Fibroblast of lung (primary cell): ENCODE data around the gene ARL4A. TPM values are rescaled to one million over a fixed set of nuclear protein-coding genes. Genes with fewer than 3 reads are reported as not detected.
A peak's percentile ranks its signal among the peaks of the same experiment; 100 is the strongest.

Source experiments
- DNase-seq, 2 donors: peaks; one replicate each; pipeline versions ENCODE4 v3.0.0 to v3.0.0-alpha.2; 2010; ENCODE audit warnings: low read depth in 2 of 2
- H2AFZ ChIP-seq: 2 replicates; pipeline ENCODE4 v1.5.1; 2012; ENCODE audit warnings: low read length, control low read depth, inconsistent platforms
- H3K27ac ChIP-seq: 2 replicates; pipeline ENCODE4 v1.5.1; 2011; ENCODE audit warnings: low read length, control low read depth; ENCODE audit not compliant: insufficient read depth
- H3K27me3 ChIP-seq: 2 replicates; pipeline ENCODE4 v1.5.1; 2011; ENCODE audit warnings: mild to moderate bottlenecking, low read length; ENCODE audit not compliant: control insufficient read depth, insufficient read depth
- H3K36me3 ChIP-seq: 2 replicates; pipeline ENCODE4 v1.5.1; 2011; ENCODE audit warnings: low read length; ENCODE audit not compliant: control insufficient read depth, insufficient read depth
- H3K4me1 ChIP-seq: 2 replicates; pipeline ENCODE4 v1.5.1; 2011; ENCODE audit warnings: low read length; ENCODE audit not compliant: control insufficient read depth, insufficient read depth; ENCODE audit errors: extremely low read depth
- H3K4me2 ChIP-seq: 2 replicates; pipeline ENCODE4 v1.5.1; 2011; ENCODE audit warnings: low read length, control low read depth; ENCODE audit not compliant: insufficient read depth; ENCODE audit errors: extremely low read depth
- H3K4me3 ChIP-seq, 4 experiments: fragments of 200-600 bp in 1 of 4; sonication (generic) in 1 of 4; replicated peaks in 1 of 4; 2 replicates each; pipeline ENCODE4 v1.5.1; 2011 to 2016; ENCODE audit warnings: low read length in 4 of 4, low read depth in 3 of 4, mild to moderate bottlenecking in 3 of 4, control low read depth in 2 of 4, inconsistent platforms in 1 of 4, mixed read lengths in 1 of 4; ENCODE audit not compliant: insufficient read depth in 1 of 4; ENCODE audit errors: control extremely low read depth in 1 of 4
- H3K79me2 ChIP-seq: 2 replicates; pipeline ENCODE4 v1.5.1; 2012; ENCODE audit warnings: mild to moderate bottlenecking, low read length, inconsistent platforms; ENCODE audit not compliant: control insufficient read depth, insufficient read depth
- H3K9ac ChIP-seq: 2 replicates; pipeline ENCODE4 v1.5.1; 2011; ENCODE audit warnings: mild to moderate bottlenecking, low read length, control low read depth; ENCODE audit not compliant: insufficient read depth
- H3K9me3 ChIP-seq: 2 replicates; pipeline ENCODE4 v1.5.1; 2012; ENCODE audit warnings: low read depth, low read length; ENCODE audit not compliant: control insufficient read depth, insufficient read depth
- H4K20me1 ChIP-seq: 2 replicates; pipeline ENCODE4 v1.5.1; 2011; ENCODE audit warnings: low read length; ENCODE audit not compliant: control insufficient read depth, insufficient read depth; ENCODE audit errors: extremely low read depth
- CTCF ChIP-seq, 2 donors: IDR thresholded peaks in 1 of 2; conservative IDR thresholded peaks in 1 of 2; 1 replicate in 1 of 2; 2 replicates in 1 of 2; pipeline ENCODE4 v1.5.1; 2011 to 2012; ENCODE audit warnings: low read length in 2 of 2, control low read depth in 1 of 2, inconsistent platforms in 1 of 2, low read depth in 1 of 2, mild to moderate bottlenecking in 1 of 2
- EZH2 ChIP-seq: IDR thresholded peaks from 2 replicates; pipeline ENCODE4 v1.5.1; 2012; ENCODE audit warnings: low read length, control low read depth, mild to moderate bottlenecking; ENCODE audit errors: missing control alignments
- polyA plus RNA-seq, 2 donors: library from polyadenylated mRNA; depleted of rRNA in 1 of 2; stranded (reverse) in 1 of 2; unstranded in 1 of 2; fragments of >200 nt; gene quantifications; 2 replicates each; pipeline ENCODE4 v1.2.1, GENCODE V29; 2011 to 2012; ENCODE audit warnings: missing spikeins in 1 of 2
- total RNA-seq: library from RNA; depleted of rRNA; stranded (reverse); fragments of >200 nt; gene quantifications from 2 replicates; pipeline ENCODE4 v1.2.1, GENCODE V29; 2014

Gene ARL4A
- total and polyA plus RNA-seq, 2 donors (not counting 1 experiment from before 2014, with no cell fraction given): 11.4 to 37.0 TPM

- DNase-seq: peak; percentile 57 to 59
- peak overlapping the region; percentile 49 for H2AFZ ChIP-seq
- H3K4me3 ChIP-seq: no peak overlapping the region
- H3K27ac ChIP-seq: no peak overlapping the region
- no peaks in the 10 kb centered on the region for H4K20me1 ChIP-seq
- no peak overlapping the region for H3K9ac ChIP-seq
- TF ChIP-seq CTCF (conservative IDR thresholded peaks at IDR 0.05 in 1 of 2, IDR thresholded peaks at IDR 0.05 in 1 of 2; ENCODE audit: low read depth in 1 of 2, low read length in 2 of 2) (no peak), EZH2 (no peak)
- H3K9me3 ChIP-seq: no peaks in the 10 kb centered on the region
- H3K27me3 ChIP-seq: no peaks in the 10 kb centered on the region
- H3K4me2 ChIP-seq: no peak overlapping the region
- no peaks in the 10 kb centered on the region for H3K4me1 ChIP-seq
- no peaks in the 10 kb centered on the region for H3K36me3 ChIP-seq
- H3K79me2 ChIP-seq: no peaks in the 10 kb centered on the region
Observed at GRCh38 chr7:12729112-12729511, 41.7 kb downstream of the ARL4A start.

- DNase-seq: no peak
- H3K36me3 ChIP-seq: no peaks in the 10 kb centered on the region
- no peak overlapping the region for H3K4me3 ChIP-seq
- H3K27me3 ChIP-seq: no peaks in the 10 kb centered on the region
- no peak overlapping the region for H3K27ac ChIP-seq
- no peaks in the 10 kb centered on the region for H3K79me2 ChIP-seq
- TF ChIP-seq CTCF (conservative IDR thresholded peaks at IDR 0.05 in 1 of 2, IDR thresholded peaks at IDR 0.05 in 1 of 2; ENCODE audit: low read depth in 1 of 2, low read length in 2 of 2) (no peak), EZH2 (no peak)
- no peak overlapping the region for H3K9ac ChIP-seq
- no peaks in the 10 kb centered on the region for H3K9me3 ChIP-seq
- H3K4me1 ChIP-seq: no peaks in the 10 kb centered on the region
- H3K4me2 ChIP-seq: no peak overlapping the region
- H2AFZ ChIP-seq: no peak overlapping the region
- H4K20me1 ChIP-seq: no peaks in the 10 kb centered on the region
Observed at GRCh38 chr7:12730523-12730922, 43.1 kb downstream of the ARL4A start.

- no peaks in the 10 kb centered on the region for H3K27me3 ChIP-seq
- peak in 1 of 2 donors; percentile 62 for DNase-seq
- peak overlapping the region; percentile 51 for H2AFZ ChIP-seq
- no peaks in the 10 kb centered on the region for H3K36me3 ChIP-seq
- TF ChIP-seq EZH2 (no peak), CTCF (conservative IDR thresholded peaks at IDR 0.05 in 1 of 2, IDR thresholded peaks at IDR 0.05 in 1 of 2; ENCODE audit: low read depth in 1 of 2, low read length in 2 of 2) (peak in 1 of 2 donors; percentile 30)
- no peaks in the 10 kb centered on the region for H3K79me2 ChIP-seq
- no peaks in the 10 kb centered on the region for H4K20me1 ChIP-seq
- no peak overlapping the region for H3K9ac ChIP-seq
- no peaks in the 10 kb centered on the region for H3K4me1 ChIP-seq
- H3K9me3 ChIP-seq: no peaks in the 10 kb centered on the region
- H3K4me2 ChIP-seq: no peak overlapping the region
- H3K27ac ChIP-seq: no peak overlapping the region
- no peak overlapping the region for H3K4me3 ChIP-seq
Observed at GRCh38 chr7:12731214-12731656, 43.8 kb downstream of the ARL4A start.
